ENCODE results near the gene CREG2. TPM values are rescaled to one million over a fixed set of nuclear protein-coding genes. Genes with fewer than 3 reads are reported as not detected.

The CREG2 gene
- total and polyA plus RNA-seq, 2 donors (not counting 1 experiment from before 2014, with no cell fraction given), result 0.10 TPM; not detected in 1

GRCh38 chr2:101428422-101429176 is 41.3 kb upstream of the CREG2 start:
- DNase-seq, result no peak

More at GRCh38 chr2:101428422-101429176, 41.3 kb upstream of the CREG2 start:
- no peak for ATAC-seq (ENCODE audit: low read depth)
- Mint-ChIP-seq H3K27ac (no peak overlapping the region), H3K4me1 (no peaks in the 10 kb centered on the region), H3K27me3 (no peaks in the 10 kb centered on the region), H3K9me3 (ENCODE audit: insufficient read depth) (no peaks in the 10 kb centered on the region), H3K4me3 (no peak overlapping the region)
- POLR2A ChIA-PET, result no interaction called here
- no peaks in the 10 kb centered on the region for H3K36me3 ChIP-seq (replicated peaks in 1 of 2; ENCODE audit: control extremely low read depth in 1 of 2, control insufficient read depth in 1 of 2, extremely low read depth in 1 of 2, insufficient read depth in 2 of 2, low read length in 1 of 2)
- CTCF ChIA-PET, result interaction anchor here (1.6 kb wide), 1 partner anchor 10 kb away, joined by 4 read pairs; no protein-coding TSS in a partner anchor
- intact Hi-C loops (cut with micrococcal nuclease), result no loop called here
- H3K27me3 ChIP-seq (replicated peaks in 1 of 4; ENCODE audit: control extremely low read depth in 1 of 4, control insufficient read depth in 3 of 4, insufficient read depth in 4 of 4, low read length in 3 of 4), result no peaks in the 10 kb centered on the region
- no peaks in the 10 kb centered on the region for H4K20me1 ChIP-seq (ENCODE audit: control insufficient read depth, insufficient read depth, low read length, poor library complexity, severe bottlenecking)
- H3K9ac ChIP-seq (ENCODE audit: low read length), result no peak overlapping the region
- H3K27ac ChIP-seq (ENCODE audit: low read length in 2 of 2), result no peak overlapping the region
- TF ChIP-seq EZH2 (IDR thresholded peaks at IDR 0.05; ENCODE audit: borderline replicate concordance, insufficient read depth, low read depth, low read length, poor library complexity, severe bottlenecking) (no peak), CTCF (IDR thresholded peaks at IDR 0.05) (no peak)
- H3K4me1 ChIP-seq (ENCODE audit: control insufficient read depth in 2 of 2, insufficient read depth in 2 of 2, low read length in 2 of 2), result no peaks in the 10 kb centered on the region
- H3K79me2 ChIP-seq (ENCODE audit: control insufficient read depth, insufficient read depth, low read length), result no peaks in the 10 kb centered on the region
- no peak overlapping the region for H2AFZ ChIP-seq (ENCODE audit: insufficient read depth, low read depth, low read length, poor library complexity, severe bottlenecking)
- H3K4me3 ChIP-seq (ENCODE audit: control extremely low read depth in 1 of 5, extremely low read depth in 1 of 5, insufficient read depth in 1 of 5, low read depth in 2 of 5, low read length in 4 of 5), result no peak overlapping the region
- H3K4me2 ChIP-seq (replicated peaks; ENCODE audit: low read depth, low read length, poor library complexity, severe bottlenecking), result no peak overlapping the region
- WGBS (ENCODE audit: insufficient coverage), result 87% methylated on average over 5 of the region's 10 CpGs
- peaks cover 0 to 3% (median 0%) of the 10 kb centered on the region in 3 donors for H3K9me3 ChIP-seq (ENCODE audit: control extremely low read depth in 1 of 3, control insufficient read depth in 2 of 3, insufficient read depth in 1 of 3, low read length in 2 of 3)

All from B cell (primary cell).